ENCODE data around the gene TIFAB. TPM values are rescaled to one million over a fixed set of nuclear protein-coding genes. Genes with fewer than 3 reads are reported as not detected.

The TIFAB gene
- total RNA-seq, 4 donors from 2014 or later: not detected

DNA sequence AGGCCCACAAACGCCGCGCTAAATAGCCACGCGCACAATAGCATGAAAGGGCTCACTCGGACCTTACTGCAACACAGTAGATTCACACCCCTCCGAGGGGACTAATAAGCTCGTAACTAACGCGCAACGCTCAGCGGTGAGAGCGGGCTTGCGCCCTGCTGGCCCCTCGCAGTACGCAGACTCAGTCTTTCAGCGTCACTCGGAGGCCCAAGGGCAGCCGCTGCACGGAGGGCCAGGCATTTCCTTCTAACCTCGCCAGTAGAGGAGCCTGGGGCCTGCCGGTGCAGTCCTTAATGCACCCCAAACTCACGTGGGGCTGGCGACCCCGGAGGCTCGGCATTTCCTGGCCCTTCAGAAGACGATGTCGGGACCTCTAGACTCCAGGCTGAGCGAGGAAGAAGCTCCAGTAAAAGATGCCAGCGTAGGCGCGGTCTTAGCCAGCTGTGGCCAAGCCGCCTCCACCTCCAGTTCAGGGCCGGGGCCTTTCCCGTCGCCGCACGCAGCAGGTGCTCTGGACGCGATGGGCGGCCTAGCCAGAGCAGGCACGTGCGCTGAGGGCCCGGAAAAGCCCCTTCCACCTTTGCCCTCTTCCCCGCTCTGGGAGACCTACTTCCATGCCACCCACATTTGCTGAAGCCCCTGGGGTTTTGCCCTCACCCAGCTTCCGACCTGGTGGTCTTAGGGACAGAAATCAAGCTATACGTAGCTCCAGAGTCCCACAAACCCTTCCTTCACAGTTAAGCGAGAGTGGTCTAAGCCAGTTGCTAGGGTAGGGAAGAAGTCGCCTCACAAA, 38.3 kb upstream of the TIFAB start:
- H3K4me1 ChIP-seq: peaks cover 21 to 35% (median 26%) of the 10 kb centered on the region in 4 donors
- TF ChIP-seq POLR2AphosphoS5 (IDR thresholded peaks at IDR 0.05) (no peak), EP300 (IDR thresholded peaks at IDR 0.05) (no peak), POLR2A (IDR thresholded peaks at IDR 0.05; ENCODE audit: low read depth) (no peak)
- TF ChIP-seq, protein P1, sequence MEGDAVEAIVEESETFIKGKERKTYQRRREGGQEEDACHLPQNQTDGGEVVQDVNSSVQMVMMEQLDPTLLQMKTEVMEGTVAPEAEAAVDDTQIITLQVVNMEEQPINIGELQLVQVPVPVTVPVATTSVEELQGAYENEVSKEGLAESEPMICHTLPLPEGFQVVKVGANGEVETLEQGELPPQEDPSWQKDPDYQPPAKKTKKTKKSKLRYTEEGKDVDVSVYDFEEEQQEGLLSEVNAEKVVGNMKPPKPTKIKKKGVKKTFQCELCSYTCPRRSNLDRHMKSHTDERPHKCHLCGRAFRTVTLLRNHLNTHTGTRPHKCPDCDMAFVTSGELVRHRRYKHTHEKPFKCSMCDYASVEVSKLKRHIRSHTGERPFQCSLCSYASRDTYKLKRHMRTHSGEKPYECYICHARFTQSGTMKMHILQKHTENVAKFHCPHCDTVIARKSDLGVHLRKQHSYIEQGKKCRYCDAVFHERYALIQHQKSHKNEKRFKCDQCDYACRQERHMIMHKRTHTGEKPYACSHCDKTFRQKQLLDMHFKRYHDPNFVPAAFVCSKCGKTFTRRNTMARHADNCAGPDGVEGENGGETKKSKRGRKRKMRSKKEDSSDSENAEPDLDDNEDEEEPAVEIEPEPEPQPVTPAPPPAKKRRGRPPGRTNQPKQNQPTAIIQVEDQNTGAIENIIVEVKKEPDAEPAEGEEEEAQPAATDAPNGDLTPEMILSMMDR (IDR thresholded peaks at IDR 0.05): no peak
- H3K36me3 ChIP-seq: no peaks in the 10 kb centered on the region
- intact Hi-C loops (cut with DNase I): no loop called here
- H3K27ac ChIP-seq (replicated peaks in 1 of 4): no peak overlapping the region
- H3K27me3 ChIP-seq: peaks cover 0 to 87% (median 34%) of the 10 kb centered on the region in 4 donors
- H3K9me3 ChIP-seq: no peaks in the 10 kb centered on the region
- DNase-seq (ENCODE audit: extremely low spot score): no peak
- WGBS: 27% methylated on average over 18 of the region's 49 CpGs
- peak overlapping the region; percentile 45 to 54 (median 48) for H3K4me3 ChIP-seq

DNA sequence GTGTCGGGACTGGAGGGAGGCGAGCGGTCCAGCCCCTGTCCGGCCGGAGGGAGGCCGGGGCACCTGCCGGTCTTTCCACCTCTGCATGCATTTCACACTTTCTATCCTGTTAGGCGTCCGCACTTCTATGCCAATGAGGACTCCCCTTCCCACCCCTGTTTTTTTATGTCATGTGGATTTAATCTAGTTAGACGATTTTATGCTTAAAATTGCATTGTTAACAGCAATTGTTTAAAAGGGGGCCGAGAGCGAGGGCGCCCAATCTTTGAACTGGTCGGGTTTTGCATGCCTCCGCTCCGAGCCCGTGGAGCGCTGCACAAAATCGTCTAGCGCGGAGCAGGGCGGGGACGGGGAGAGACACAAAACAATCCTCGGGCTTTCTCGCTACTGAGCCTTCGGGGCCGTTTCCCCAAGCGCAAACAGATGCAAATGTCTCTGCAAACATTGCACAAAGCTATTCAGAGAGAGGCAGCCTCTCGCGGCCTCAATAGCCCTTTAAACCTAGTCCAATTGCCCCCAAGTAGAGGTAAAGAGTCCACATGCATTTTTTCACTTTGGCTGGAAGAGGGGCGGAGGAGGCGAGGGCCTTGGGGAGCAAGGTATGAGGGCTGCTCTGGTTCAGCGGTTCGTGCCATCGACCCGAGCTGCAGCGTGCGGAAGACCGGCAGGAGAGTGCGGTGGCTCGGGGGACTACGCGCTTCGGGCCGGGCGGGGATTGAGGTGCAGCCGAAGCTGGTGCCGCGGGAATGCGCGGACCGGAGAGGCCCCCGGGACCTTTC, 37.5 kb upstream of the TIFAB start:
- Histone ChIP-seq H3K36me3 (no peaks in the 10 kb centered on the region), H3K4me1 (peaks cover 21 to 35% (median 26%) of the 10 kb centered on the region in 4 donors), H3K27ac (replicated peaks in 1 of 4) (no peak overlapping the region), H3K4me3 (peak overlapping the region; percentile 45 to 54 (median 48)), H3K27me3 (peaks cover 0 to 93% (median 34%) of the 10 kb centered on the region in 4 donors), H3K9me3 (no peaks in the 10 kb centered on the region)
- 11% methylated on average over 34 of the region's 53 CpGs for WGBS
- TF ChIP-seq, protein P1 (IDR thresholded peaks at IDR 0.05): no peak
- TF ChIP-seq POLR2A (IDR thresholded peaks at IDR 0.05; ENCODE audit: low read depth) (no peak), POLR2AphosphoS5 (IDR thresholded peaks at IDR 0.05) (no peak), EP300 (IDR thresholded peaks at IDR 0.05) (no peak)
- intact Hi-C loops (cut with DNase I): no loop called here
- DNase-seq (ENCODE audit: extremely low spot score): no peak

DNA sequence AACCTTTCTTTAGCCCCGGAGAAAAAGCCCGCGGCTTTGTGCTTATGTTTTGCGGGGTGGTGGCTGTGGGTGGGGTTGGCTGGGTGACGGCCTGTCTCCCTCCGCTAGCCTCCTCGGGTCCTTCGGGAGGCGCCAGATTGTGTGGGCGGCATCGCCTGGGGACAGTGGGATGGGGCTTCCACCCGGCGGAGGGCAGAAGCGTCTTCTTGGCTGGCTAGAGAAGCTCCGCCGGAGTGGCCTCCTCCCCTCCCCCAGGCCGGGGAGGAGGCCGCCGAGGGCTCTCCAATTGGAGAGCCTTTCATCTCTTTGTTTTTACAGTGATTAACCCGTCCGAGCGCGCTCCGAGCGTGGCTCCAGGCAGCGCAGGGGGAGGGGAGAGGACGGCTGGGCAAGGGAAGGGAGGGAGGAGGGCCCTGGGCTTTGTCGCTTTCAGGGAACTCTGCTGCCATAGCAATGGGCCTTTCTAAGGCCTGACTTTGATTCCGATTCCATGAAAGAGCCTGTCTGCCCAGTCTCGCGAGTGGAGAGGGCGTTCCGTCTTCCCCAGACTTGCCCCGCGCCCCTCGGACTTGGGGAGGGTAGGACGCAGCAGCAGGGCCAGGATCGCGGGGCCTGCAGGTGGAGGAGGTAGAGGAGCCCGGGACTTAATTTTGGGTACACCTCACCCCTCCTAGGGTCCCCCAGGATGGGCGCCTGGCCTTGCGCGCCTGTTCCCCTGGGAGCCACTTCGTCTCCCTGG, 36.7 kb upstream of the TIFAB start:
- 12% methylated on average over 5 of the region's 44 CpGs for WGBS
- no peaks in the 10 kb centered on the region for H3K9me3 ChIP-seq
- TF ChIP-seq EP300 (IDR thresholded peaks at IDR 0.05) (no peak), POLR2A (IDR thresholded peaks at IDR 0.05; ENCODE audit: low read depth) (no peak), POLR2AphosphoS5 (IDR thresholded peaks at IDR 0.05) (no peak)
- TF ChIP-seq, protein P1 (IDR thresholded peaks at IDR 0.05): no peak
- no peak for DNase-seq (ENCODE audit: extremely low spot score)
- H3K4me1 ChIP-seq: peaks cover 21 to 35% (median 26%) of the 10 kb centered on the region in 4 donors
- H3K36me3 ChIP-seq: no peaks in the 10 kb centered on the region
- H3K4me3 ChIP-seq: peak overlapping the region; percentile 45 to 54 (median 48)
- no peak overlapping the region for H3K27ac ChIP-seq (replicated peaks in 1 of 4)
- intact Hi-C loops (cut with DNase I): no loop called here
- peaks cover 0 to 92% (median 34%) of the 10 kb centered on the region in 4 donors for H3K27me3 ChIP-seq

DNA sequence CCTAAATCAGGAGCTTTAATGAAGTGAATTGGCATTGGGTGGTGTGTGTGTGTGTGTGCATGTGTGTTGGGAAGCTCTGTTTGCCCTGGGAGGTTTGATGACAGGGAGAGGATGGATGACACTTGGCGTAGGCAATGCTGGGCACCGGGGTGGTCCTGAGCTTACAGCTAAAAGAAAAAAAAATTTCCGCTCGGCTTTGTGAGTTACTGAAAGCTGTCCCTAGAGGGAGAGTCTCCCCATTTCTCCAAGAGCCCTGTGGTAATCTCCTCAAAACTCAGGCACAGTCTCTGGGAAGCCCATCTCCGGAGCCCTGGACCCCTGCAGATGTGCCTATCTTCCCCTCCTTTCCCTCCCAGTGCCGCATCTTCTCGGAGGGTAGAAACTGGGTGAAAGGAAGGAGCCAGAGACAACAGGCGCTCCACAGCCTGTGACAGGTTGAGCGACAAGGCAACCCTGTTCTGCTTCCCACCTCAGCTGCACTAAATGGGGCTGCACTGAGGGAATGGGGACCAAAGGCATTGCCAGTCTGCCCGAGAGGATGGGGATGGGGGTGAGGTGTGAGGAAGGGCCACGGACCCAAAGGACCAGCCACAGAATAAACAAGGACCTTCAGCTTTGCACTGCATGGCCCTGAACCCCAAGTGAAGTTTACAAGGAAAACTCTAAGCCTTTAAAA, 35.8 kb upstream of the TIFAB start:
- Histone ChIP-seq H3K4me1 (peaks cover 21 to 35% (median 26%) of the 10 kb centered on the region in 4 donors), H3K36me3 (no peaks in the 10 kb centered on the region), H3K27me3 (peaks cover 0 to 85% (median 34%) of the 10 kb centered on the region in 4 donors), H3K27ac (replicated peaks in 1 of 4) (no peak overlapping the region), H3K4me3 (peak overlapping the region in 2 of 4 donors; percentile 45 to 49), H3K9me3 (no peaks in the 10 kb centered on the region)
- WGBS: 27% methylated on average over 11 of the region's 11 CpGs
- intact Hi-C loops (cut with DNase I): no loop called here
- no peak for DNase-seq (ENCODE audit: extremely low spot score)
- TF ChIP-seq EP300 (IDR thresholded peaks at IDR 0.05) (no peak), POLR2AphosphoS5 (IDR thresholded peaks at IDR 0.05) (no peak), POLR2A (IDR thresholded peaks at IDR 0.05; ENCODE audit: low read depth) (no peak)
- TF ChIP-seq, protein P1 (IDR thresholded peaks at IDR 0.05): no peak

Data from esophagus muscularis mucosa (tissue), 4 donors.